NCI-H774 (cell line): ENCODE results near the gene ROBO1.

Experiments used
- DNase-seq: peaks from one replicate; lab custom pipeline; 2025; lab: John Stamatoyannopoulos, UW

Gene ROBO1

DNA sequence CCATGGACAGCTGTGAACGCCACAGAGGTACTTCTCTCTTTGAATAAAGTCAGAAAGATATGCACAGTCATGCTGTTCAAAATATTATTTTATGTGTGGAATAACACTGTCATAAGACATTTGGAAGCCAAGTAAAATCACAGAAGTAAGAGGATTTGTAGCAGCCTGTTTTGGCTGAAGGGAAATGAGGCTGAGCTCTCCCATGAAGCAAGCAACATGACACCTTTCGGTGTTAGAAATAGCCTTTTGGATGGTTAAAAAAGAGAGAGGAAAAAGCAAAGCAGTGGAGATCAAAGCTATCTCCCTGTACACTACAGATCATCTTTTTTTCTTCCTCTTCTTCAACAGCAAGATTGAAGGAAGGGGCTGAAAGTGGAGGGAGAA is 755.3 kb downstream of the ROBO1 start:
- no peak for DNase-seq

GRCh38 chr3:79011821-79012529 is 755.8 kb downstream of the ROBO1 start:
- DNase-seq, result no peak

DNA sequence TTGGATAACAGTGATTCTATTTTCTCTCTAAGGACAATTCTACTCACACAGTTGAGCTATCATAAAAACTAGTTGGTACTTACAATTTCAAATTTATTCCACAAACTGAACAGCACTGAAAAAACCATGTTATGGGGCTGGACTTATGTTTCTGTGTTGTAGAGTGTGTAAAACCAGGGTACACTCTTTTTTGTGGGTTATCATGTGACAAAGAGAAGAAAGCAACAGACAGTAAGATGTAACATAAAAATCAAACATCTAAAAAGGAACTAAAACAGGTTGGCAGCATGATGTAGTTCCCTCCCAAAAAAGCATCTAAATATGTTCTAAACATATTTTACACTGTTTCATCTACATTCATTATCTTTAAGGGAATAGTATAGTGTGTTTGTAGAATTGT is 757.9 kb downstream of the ROBO1 start:
- no peak for DNase-seq

DNA sequence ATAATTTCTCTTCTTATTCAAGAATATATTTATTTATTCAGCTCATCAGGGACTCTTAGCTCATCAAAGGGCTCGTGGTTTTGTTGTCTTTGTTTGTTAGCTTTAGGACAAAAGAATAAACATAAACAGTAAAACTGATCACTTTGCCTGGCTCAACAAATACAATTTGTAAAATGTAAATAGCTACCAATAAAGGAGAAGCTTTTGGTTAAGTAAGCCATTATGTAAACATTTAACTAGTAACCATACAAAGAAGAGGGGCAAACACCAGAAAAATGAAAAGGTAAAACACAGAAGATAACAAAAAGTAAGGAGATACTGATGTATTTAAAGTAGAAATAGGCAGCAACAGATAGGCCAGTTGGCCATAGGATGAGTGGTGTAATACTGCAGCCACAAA is 761.7 kb downstream of the ROBO1 start:
- DNase-seq, result no peak

GRCh38 chr3:79005084-79005483 is 762.7 kb downstream of the ROBO1 start:
- no peak for DNase-seq

DNA sequence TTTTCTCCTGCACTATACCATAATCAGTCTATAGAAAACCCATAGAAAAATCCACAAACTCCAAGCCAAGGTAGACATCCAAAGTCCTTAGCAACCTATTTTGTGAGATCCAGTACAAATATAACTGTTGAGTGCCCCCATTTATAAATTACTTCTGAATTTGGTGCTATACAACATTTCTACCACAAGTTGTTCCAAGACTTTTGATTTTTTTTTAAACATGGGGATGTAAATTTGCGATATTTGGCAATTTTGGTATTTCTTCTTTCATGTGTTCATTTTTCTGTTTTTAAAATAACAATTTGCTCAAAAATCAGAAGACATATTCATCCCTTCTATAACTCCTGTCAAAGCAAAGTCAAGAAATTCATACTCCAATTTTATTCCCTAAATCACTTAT is 763.8 kb downstream of the ROBO1 start:
- DNase-seq, result no peak

GRCh38 chr3:79002465-79003372 is 765.1 kb downstream of the ROBO1 start:
- DNase-seq, result no peak

DNA sequence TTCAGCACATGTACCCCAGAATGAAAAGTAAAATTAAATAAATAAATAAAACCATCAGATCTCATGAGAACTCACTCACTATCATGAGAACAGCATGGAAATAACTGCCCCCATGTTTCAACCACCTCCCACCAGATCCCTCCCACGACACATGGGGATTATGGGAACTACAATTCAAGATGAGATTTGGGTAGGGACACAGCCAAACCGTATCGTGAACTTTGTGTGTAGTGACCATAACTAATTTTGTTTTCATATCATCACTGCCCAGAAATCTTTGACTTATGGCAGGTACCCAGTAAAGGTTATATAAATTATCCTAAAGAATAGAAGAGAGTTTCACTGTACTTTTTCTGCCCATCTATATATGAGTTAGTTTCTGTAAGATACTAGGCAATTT is 766.5 kb downstream of the ROBO1 start:
- no peak for DNase-seq

DNA sequence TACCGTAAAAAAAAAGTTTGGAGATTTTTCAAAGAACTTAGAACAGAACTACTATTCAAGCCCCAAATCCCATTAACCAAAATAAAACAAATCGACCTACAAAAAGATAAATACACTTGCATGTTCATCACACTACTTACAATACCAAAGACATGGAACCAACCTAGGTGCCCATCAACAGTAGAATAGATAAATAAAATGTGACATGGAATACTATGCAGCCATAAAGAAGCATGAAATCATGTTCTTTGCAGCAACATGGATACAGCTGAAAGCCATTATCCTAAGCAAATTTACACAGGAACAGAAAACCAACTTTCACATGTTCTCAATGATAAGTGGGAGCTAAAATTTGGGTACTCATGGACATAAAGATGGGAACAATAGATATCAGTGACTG is 768.7 kb downstream of the ROBO1 start:
- no peak for DNase-seq

DNA sequence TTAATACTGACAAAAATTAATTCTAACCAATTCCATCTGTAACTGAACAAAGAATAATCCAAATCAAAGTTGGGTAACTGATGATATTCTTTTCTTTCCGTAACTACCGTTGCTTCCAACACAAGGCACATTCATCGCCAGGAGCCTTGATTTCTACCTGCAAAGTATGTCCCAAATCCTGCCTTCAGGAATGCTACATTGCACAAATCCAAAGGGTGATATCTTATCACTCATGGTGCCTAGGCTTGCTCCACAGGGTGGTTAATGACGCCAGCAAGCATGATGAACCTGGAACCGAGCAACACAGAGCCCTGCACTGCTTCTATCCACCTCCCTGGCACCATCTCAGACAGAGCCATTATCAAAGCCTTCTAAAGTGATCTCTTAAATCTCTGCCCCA is 772.7 kb downstream of the ROBO1 start:
- DNase-seq, result no peak

DNA sequence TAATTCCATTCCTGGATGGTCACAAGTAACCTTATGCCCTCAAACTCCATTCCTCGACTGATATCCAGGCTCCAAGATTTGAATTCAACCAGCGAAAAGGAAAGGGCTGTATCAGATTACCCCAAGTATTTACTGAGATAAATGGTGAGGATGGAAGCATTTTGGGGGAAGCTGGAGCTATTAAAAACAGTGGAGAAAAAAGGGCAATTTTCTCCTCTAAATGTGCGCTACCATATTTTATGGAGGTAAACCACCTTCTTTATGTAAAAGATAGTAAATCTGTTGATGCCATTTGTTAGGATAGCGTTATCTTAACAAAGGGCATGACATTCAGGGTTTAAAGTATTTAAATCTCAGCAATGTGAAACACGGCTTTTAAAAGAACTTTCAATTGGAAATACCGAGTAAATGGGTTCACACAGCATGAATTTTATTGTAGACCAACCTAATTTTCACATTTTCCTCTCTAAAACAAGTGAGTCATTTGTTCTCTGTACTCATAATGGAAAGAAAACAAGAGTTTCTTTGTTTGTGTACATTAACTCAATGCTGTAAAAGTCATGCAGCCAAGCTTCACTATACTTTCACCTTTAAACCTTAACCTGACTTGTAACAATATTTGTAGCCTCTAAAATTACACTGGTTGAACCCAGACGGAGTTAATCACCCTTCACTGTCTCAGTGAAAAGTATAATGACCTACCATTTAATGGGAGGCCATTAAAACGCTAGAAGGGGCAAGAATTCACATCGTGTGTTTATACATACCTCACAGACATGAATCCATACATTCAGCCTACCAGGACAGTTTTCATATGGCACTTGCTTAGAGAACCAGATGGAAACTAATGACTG is 773.4 kb downstream of the ROBO1 start:
- no peak for DNase-seq

- no peak for DNase-seq
These were observed 774.4 kb downstream of the ROBO1 start for GRCh38 chr3:78993375-78993774.

DNA sequence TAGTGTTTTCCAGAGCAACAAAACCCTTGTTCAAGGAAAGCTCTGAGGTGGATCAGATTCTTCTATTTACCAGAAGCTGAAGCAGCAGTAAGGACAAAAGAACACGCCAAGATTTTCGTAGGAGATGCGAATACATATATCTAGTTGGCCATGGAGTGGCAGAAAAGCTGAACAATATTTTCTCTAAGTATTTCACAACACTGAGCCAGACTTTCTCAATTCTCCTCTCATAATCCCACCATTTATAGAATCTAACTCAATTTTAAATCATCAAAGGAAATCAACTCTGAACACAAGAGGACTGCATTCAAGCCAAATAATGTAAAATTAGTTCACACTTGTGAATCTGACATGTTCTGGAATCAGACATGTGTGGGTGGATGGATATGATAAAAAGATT is 775.0 kb downstream of the ROBO1 start:
- DNase-seq, result no peak

- no peak for DNase-seq
These were observed 775.4 kb downstream of the ROBO1 start for GRCh38 chr3:78992400-78992799.

GRCh38 chr3:78991656-78992055 is 776.1 kb downstream of the ROBO1 start:
- DNase-seq, result no peak

DNA sequence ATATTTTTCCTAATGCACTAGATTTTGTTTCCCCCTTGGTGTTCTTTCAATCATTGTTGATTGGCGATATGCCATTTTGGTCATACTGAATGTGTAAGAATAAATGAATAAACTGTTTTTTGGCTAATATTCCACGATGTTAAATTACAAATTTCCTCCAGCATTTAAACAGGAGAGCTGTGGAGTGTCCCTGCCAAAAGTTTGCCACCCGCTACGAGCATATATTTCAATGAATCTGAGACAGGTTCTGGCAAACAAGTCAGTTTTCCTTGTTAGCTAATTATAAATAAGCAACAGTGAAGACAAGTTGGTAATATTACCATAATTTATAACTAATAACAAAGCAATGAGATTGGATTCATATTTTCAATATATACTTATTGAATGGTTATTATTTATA is 777.6 kb downstream of the ROBO1 start:
- DNase-seq, result no peak

GRCh38 chr3:78988324-78988723 is 779.5 kb downstream of the ROBO1 start:
- no peak for DNase-seq

- no peak for DNase-seq
These were observed 781.2 kb downstream of the ROBO1 start for GRCh38 chr3:78986416-78987101.

DNA sequence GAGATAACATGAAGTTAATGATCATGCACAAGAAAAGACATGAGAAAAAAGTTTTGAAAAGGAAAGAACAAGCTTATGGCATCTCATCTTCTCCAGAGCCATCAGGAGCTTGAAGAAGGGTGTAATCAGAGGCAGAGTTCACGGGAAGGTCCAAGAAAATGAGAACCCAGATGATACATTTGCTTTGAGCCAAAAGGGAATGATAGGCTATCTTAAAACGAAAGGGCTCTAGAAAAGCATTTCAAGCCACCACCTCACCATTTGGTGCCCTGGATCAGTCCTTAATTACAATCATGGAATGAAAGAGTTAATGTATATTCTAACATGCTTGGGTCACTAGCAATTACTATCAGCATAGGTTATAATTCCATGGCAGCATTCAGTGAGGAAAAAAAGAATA is 781.8 kb downstream of the ROBO1 start:
- no peak for DNase-seq

DNA sequence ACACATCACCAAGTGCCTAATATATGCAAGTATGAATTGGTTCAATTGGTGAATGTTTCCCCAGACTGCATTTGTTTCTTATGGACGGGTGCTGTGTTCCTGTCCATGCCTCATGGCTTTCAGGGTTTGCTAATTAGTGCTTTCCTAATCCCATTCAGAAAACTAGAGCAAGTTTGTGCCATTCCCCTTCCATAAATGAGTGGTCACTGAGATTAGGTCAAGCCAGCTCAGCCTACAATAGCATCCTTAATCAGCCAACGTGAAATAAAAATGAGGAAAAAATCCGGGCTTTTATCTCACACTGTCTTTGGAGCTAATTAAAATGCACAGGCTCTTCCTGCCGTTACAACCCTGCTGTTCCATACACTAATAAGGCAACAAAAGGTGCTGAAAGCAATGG is 788.8 kb downstream of the ROBO1 start:
- DNase-seq, result no peak

GRCh38 chr3:78978037-78978436 is 789.8 kb downstream of the ROBO1 start:
- DNase-seq, result no peak

DNA sequence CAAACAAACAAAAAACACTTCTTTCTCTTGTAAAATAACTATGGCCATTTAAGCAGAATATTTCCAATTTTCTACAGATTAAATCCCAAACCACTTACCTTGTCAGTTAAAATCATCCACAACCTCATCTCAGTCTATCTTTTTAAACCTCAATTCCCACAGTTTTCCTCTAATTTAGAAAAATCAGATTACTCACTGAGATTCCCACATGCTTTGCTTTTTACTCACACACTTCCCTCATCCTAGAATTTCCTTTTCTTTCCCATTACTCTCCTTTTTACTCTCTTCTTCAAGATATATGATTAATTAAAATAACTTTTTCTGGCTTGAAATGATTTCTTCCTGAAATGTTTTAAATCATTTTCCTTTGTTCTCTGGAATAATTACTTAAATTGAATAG is 790.7 kb downstream of the ROBO1 start:
- no peak for DNase-seq
